Effector CD8-positive, alpha-beta T cell (primary cell): ENCODE data around the gene ZNF687.
"Not testable (repeated sequence)": the region's sequence is repeated elsewhere in the genome, so short reads cannot be mapped to it uniquely, and the experiment has no call there.

Experiments used
- DNase-seq: peaks from one replicate; lab custom pipeline; 2025; lab: John Stamatoyannopoulos, UW
- total RNA-seq, 4 experiments: gene quantifications; one replicate each; lab custom pipeline; 2026; lab: John Stamatoyannopoulos, UW

ZNF687 gene, protein sequence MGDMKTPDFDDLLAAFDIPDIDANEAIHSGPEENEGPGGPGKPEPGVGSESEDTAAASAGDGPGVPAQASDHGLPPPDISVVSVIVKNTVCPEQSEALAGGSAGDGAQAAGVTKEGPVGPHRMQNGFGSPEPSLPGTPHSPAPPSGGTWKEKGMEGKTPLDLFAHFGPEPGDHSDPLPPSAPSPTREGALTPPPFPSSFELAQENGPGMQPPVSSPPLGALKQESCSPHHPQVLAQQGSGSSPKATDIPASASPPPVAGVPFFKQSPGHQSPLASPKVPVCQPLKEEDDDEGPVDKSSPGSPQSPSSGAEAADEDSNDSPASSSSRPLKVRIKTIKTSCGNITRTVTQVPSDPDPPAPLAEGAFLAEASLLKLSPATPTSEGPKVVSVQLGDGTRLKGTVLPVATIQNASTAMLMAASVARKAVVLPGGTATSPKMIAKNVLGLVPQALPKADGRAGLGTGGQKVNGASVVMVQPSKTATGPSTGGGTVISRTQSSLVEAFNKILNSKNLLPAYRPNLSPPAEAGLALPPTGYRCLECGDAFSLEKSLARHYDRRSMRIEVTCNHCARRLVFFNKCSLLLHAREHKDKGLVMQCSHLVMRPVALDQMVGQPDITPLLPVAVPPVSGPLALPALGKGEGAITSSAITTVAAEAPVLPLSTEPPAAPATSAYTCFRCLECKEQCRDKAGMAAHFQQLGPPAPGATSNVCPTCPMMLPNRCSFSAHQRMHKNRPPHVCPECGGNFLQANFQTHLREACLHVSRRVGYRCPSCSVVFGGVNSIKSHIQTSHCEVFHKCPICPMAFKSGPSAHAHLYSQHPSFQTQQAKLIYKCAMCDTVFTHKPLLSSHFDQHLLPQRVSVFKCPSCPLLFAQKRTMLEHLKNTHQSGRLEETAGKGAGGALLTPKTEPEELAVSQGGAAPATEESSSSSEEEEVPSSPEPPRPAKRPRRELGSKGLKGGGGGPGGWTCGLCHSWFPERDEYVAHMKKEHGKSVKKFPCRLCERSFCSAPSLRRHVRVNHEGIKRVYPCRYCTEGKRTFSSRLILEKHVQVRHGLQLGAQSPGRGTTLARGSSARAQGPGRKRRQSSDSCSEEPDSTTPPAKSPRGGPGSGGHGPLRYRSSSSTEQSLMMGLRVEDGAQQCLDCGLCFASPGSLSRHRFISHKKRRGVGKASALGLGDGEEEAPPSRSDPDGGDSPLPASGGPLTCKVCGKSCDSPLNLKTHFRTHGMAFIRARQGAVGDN
- 58.5 to 85.0 (median 73.4) reads per million in 4 experiments for total RNA-seq

DNA sequence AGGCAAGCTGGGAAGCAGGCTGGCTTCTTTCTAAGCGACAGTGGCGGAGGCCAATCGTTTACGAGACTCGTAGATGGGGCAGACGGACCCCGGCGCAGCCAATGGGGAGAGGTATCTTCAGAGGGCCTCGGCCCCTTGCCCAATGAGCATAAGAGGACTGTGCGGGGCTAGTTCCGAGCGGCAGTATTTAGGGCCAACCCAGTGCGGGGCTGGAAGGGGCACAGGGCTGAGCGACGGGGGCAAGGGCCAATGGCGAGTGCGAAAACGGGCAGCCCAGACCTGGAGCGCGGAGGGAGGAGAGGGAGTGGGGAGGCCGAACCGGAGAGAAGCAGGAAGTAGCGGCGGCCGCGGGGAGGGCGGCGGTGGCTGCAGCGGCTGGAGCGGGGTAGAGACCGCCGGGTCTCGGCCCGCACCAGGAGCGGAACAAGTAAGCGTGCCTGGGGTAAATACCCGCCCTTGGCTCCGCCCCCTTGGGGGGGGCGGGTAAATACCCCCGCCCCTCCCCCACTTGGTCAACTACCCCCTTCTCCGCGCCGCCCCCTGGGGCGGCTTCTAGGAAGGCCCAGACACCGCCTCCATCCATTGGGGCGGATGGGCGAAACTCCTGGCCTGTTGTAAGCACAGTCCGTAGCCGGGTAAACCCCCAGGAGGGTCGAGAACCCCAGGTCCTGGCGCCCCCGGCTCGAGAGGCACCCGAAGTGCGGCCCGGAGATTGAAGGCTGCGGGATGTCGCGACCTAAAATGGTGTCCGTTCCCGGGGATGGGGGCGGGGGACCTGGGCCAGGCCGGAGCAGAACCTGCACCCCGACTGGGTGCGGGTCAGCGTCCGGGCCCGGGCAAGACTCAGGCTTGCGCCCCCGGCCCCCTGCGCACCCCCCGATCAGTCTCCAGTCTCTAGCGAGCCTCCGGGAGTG is at the start of gene ZNF687:
TSS of gene ZNF687 (plus strand) at position 331 of the 914 bp plus-strand sequence. CDS start 3,993 bp downstream, outside the sequence.
- peak; percentile 97 for DNase-seq

DNA sequence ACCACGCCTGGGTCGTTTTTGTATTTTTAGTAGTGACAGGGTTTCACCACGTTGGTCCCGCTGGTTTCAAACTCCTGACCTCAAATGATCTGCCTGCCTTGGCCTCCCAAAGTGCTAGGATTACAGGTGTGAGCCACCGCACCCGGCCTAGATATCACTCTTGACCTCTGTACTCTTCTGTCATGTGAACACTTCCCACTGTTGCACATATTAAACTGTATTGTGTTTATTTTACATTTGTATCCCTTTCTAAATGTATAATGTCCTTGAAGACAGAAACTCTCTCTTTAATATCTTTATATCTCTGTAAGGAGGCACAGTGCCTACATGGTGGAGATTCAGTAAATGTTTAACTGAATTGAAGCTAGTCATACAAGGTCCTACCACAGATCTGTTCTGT is 46.9 kb upstream of the ZNF687 start:
- DNase-seq = no peak

GRCh38 chr1:151237678-151238466 is 44.2 kb upstream of the ZNF687 start:
- no peak for DNase-seq

GRCh38 chr1:151238467-151238739 is 43.7 kb upstream of the ZNF687 start:
- DNase-seq = no peak

GRCh38 chr1:151242442-151242841 is 39.7 kb upstream of the ZNF687 start:
- no peak for DNase-seq

DNA sequence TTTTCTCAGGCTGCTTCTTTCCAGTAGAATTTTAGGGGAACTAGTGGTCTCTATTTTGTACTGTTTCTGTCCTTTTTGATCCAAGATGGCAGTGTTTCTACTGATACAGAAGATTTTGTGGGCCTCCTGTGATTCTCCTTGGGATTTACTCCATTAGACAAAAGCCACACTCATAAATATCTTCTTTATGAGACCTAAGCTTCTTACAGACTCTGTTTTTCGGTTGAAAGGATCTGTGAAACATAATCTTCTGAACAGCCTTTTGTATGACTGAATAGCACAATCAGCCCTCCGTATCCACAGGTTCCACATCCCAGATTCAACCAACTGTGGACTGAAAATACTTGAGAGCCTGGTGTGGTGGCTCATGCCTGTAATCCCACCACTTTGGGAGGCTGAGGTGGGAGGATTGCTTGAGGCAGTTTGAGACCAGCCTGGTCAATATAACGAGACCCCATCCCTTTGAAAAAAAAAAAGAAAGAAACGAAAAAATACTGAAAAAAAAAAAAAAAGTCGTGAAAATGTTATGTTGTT is 38.3 kb upstream of the ZNF687 start:
- no peak for DNase-seq

DNA sequence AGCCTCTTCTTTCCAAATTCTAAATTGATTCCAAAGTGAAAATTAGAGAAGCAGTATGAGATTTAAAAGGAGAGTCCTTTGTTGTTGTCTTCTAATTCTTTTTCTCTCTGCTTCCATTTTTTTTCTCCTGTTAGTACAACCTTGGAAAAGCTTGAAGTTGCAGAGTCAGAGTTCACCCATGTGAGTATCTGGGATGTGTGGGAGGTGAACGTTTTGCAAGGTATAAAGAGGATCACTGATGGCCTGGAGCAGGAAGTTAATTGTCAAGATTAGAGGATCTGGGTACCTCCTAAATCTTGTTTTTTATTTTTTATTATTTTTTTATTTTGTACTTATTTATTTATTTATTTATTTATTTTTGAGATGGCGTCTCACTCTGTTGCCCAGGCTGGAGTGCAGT is 35.3 kb upstream of the ZNF687 start:
- no peak for DNase-seq

DNA sequence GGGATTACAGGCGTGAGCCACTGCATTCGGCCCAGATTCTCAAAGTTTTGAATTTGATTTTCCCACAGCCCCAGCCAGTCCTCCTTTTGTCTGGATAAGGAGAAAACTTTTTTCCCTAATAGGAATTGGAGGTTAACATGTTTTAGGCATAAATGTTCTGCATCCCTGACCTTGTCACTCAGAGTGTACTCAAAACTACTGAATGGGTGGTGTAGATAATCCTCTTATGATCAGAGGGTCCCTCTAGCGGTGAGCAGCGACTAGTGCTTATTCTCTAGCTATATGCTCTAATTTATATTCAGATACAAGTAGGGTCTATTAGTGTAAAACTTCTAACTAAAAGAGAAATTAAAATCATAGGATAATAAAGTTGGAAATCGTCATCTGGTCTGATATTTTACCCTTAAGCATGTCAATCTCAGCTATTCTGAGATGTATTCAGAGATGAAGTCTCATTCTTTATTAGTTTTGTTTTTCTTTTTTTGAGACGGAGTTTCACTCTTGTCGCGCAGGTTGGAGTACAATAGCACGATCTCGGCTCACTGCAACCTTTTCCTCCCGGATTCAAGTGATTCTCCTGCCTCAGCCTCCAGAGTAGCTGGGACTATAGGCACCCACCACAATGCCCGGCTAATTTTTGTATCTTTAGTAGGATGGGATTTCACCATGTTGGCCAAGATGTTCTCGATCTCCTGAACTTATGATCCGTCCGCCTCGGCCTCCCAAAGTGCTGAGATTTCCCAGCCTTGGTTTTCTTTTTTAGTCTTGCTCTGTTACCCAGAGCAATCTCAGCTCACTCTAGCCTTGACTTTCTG is 30.2 kb upstream of the ZNF687 start:
- peak; percentile 31 for DNase-seq

- DNase-seq = peak; percentile 85
These were observed 27.6 kb upstream of the ZNF687 start, which contains the start of gene PSMD4 for GRCh38 chr1:151254217-151255213. Gene PSMD4 (plus strand): TSS chr1:151254734. CDS start chr1:151254783, 49 bp downstream.

DNA sequence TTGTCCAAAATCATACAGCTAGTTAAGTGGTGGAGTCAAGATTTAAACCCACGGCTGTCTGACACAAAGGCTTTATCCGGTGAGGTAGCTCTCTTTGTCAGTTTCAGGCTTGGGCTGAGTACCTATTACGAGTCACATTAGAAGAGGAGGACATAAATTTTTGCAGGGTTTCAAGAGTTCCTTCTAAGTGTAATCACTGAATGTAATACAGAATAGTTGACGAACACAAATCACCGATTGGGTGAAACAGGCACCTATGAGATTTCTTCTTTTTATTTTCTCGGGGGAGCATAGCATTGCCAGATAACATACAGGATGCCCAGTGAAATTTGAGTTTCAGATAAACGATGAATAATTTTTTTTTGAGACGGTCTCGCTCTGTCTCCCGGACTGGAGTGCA is 26.7 kb upstream of the ZNF687 start:
- DNase-seq = no peak

DNA sequence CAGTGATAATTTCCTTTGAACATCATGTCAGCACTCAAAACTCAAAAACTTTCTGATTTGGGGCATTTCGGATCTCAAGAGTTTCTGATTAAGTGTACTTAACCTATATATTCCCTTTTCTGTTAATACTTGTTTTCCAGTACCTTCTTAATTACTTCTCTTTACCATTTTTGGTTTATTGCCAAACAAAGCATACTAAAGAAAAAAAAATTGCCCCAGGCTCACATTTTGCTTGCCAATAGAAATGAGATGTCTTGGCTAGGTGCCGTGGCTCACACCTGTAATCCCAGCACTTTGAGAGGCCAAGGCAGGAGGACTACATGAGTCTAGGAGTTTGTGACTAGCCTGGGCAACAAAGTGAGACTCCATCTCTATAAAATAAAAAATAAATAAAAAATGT is 22.7 kb upstream of the ZNF687 start:
- DNase-seq = no peak

DNA sequence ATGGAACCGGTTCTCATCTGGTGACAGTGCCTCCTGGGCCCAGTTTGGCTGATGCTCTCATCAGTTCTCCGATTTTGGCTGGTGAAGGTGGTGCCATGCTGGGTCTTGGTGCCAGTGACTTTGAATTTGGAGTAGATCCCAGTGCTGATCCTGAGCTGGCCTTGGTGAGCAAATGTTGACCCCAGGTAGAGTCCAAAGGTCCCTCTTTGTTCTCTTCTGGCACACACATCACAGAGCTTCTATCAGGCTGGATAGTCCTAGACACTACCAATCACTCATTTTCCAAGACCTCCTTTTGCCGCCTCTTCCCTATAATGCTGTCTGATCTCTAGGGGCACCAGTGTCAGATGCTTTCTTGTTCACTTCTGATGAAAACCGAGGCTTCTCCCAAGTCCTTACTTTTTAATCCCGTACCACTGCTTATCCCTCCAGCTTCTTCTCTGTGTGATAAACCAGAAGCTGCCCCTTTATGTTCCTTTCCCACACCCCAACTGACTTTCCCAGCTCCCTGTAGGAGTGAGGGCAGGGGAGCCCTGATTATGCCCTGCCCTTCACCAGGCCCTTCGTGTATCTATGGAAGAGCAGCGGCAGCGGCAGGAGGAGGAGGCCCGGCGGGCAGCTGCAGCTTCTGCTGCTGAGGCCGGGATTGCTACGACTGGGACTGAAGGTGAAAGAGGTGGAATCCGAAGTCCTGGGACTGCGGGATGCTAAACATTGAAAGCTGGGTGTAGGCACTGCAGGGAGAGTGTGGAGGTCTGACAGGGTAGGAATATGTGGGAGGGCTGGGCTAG is 16.5 kb upstream of the ZNF687 start:
- DNase-seq = no peak

GRCh38 chr1:151266315-151266714 is 15.8 kb upstream of the ZNF687 start:
- no peak for DNase-seq

DNA sequence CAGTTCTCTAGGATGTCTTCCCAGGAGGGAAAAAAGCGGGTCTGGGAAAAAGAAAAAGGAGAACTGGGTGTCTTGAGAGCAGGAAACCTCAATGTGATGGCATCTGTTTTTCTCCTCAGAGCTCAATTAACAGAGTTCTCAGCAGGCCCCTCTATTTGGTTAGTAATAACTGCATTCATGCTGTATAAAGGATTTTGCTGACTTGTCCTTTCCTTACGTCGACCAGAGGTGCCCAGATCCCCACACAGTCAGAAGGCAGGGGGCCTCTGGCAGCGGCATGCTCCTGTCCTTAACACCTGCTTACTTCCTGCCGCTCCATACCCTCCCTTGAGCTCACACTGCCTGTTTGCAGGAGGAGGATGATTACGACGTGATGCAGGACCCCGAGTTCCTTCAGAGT is 15.3 kb upstream of the ZNF687 start:
- no peak for DNase-seq

- no peak for DNase-seq
These were observed 14.3 kb upstream of the ZNF687 start for GRCh38 chr1:151267760-151268159.

- DNase-seq = no peak
These were observed 8.1 kb upstream of the ZNF687 start for GRCh38 chr1:151273924-151274466.

DNA sequence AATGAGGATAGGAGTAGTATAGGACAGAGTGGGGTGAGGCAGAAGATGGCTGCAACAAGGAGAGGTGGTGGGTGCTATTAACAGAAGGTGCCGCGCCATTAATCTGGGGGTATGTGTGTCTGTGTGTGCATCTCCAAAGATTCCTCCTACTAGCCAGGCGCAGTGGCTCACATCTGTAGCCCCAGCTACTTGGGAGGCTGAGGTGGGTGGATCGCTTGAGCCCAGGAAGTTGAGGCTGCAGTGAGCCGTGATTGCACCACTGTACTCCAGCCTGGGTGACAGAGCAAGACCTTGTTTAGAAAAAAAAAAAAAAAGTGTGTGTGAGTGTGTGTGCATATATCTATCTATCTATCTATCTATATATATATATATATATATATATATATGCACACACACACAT is 6.8 kb upstream of the ZNF687 start:
- DNase-seq = not testable (repeated sequence)
